Measurements from ENCODE around the gene PIGZ.

The PIGZ gene

GRCh38 chr3:196915375-196915774 is 53.3 kb downstream of the PIGZ start:
- DNase-seq (ENCODE audit: low read depth): no peak

GRCh38 chr3:196914866-196915265 is 53.8 kb downstream of the PIGZ start:
- DNase-seq (ENCODE audit: low read depth): no peak

- DNase-seq (ENCODE audit: low read depth): no peak
Observed at GRCh38 chr3:196903740-196904139, 64.9 kb downstream of the PIGZ start.

- no peak for DNase-seq (ENCODE audit: low read depth)
Observed at GRCh38 chr3:196902296-196902695, 66.3 kb downstream of the PIGZ start.

GRCh38 chr3:196901768-196902167 is 66.9 kb downstream of the PIGZ start:
- no peak for DNase-seq (ENCODE audit: low read depth)
